ENCODE measurements around the gene ETV5.

ETV5 gene

GRCh38 chr3:186124592-186124991, 15.7 kb upstream of the ETV5 start:
- DNase-seq, result no peak

- DNase-seq, result no peak
Measured at GRCh38 chr3:186123012-186123411, 14.1 kb upstream of the ETV5 start.

- no peak for DNase-seq
Measured at GRCh38 chr3:186121968-186122367, 13.1 kb upstream of the ETV5 start.

- no peak for DNase-seq
Measured at GRCh38 chr3:186121278-186121677, 12.4 kb upstream of the ETV5 start.

DNA sequence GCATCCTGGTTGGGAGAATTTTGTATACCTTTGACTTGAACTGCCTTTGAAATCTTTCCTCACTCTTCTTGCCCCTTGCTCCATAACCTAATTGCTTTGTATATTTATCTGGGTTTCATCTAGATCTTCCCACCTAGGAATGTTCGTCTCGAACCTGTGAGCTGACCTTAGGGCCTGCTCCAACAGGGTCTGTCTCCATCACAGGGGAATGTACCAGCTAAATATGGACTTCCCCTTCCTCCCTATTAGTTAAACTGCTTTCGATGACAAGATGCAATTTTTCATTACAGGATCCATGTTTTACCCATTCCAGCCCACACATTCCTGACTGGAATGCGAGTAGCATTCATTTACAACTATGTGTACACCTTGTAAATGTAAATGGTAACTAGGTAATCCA, 10.6 kb upstream of the ETV5 start:
- no peak for DNase-seq

DNA sequence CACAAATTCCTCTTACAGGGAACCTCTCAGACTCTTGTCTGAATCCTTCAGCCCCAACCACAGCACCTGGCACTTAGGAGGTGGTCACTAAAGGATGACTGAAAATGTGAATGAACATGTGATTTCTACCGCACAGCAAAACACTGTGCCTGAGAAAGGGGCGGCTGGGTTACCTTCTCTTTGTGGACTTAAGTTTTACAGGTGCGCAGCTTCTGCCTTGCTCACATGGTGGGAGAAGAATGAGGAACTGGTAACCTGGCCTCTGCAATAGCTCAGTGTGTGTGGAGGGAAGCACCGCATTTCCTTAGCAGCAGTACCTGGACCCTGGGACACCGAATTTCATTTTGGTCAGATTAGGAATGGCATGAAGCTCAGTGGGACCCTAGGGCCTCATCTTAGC, 9.8 kb upstream of the ETV5 start:
- no peak for DNase-seq

- no peak for DNase-seq
Measured at GRCh38 chr3:186117521-186118134, 8.7 kb upstream of the ETV5 start.

GRCh38 chr3:186115239-186115996, 6.5 kb upstream of the ETV5 start:
- DNase-seq, result peak in 1 of 51 donors; percentile 22

- peak in 2 of 51 donors; percentile 4 to 5 for DNase-seq
Measured at GRCh38 chr3:186110975-186111974, 2.4 kb upstream of the ETV5 start.

DNA sequence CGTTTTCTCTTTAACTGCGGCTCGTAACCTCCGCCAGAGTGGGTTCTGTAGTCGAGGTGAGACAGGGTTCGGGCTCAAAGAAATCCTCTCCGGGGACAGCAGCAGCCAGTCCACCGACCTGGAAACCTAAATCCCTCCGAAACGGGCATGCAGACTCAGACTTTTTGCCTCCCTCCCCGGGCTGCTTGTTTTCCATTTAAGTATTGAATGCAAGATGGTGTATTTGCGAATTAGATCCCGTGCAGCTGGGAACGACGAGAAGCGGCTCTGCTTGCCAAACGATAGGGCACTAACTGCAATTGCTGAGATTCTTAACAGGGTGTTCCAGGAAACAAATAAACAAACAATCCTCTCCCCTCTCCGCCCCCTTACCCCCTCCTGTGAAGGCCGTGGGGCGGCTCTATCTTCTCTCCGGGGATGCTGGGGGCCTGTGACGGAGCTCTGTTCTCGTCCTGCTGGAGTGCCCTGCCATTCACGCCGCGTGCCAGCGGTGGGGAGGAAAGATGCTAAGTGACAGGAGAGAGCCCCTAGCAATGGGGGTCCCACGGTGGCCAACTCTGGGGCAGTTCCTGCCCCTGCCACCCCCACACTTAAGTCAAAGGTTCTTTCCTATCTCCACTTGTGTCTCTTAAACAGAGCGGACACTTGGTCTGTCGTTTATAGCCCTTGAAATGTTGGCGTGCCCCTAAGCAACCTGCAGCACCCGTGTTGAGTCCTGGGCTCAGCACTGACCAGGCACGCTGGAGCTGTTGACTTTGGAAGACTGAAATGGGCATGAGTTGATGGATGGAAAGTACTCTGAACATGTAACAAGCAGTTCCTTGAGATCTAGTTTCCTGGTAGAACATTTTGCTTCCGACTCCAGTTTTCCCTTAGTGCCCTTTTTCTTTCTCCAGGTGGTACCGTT, 1.3 kb upstream of the ETV5 start:
- peak in 8 of 51 donors; percentile 8 to 48 (median 28) for DNase-seq

DNA sequence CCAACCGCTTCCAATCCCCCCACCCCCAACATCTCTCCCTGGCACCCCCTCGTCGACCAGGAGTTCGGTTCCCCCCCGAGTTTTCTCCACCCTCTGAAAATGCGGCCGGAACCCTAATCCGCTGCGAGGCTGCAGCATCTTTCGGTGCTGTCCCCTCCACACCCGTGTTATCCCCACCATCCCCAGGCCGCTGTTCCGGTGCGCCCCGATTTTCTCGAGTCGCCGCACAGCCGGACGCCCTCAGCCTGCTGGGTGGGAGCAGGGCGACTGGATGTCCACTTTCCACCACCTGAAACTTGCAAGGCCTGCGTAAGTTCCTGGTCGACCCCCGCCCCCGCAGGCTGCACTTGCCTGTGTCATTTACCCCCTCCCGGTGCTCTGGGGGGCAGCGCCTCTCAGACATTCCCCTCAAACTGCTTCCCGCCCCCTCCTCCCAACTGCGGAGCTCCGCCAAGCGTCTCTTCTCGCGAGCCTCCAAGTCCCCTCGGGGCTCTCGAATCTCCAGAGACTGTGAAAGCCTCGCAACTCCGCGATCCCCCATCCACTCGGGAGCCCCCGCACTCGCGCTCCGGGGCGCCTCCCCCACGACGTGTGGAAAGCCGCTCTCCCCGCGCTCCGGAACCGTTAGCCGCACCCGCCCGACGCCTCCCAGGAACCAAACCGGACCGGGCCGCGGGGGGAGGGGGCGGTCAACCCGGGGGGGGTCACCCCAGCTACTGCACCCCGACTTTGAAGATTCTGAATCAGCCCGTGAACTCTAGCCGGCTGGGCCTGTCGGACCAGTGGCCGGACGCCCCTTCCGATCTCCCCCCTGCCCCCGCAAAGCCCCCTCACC, 566 bp downstream of the ETV5 start:
- DNase-seq, result peak in 23 of 51 donors; percentile 25 to 70 (median 44)

DNA sequence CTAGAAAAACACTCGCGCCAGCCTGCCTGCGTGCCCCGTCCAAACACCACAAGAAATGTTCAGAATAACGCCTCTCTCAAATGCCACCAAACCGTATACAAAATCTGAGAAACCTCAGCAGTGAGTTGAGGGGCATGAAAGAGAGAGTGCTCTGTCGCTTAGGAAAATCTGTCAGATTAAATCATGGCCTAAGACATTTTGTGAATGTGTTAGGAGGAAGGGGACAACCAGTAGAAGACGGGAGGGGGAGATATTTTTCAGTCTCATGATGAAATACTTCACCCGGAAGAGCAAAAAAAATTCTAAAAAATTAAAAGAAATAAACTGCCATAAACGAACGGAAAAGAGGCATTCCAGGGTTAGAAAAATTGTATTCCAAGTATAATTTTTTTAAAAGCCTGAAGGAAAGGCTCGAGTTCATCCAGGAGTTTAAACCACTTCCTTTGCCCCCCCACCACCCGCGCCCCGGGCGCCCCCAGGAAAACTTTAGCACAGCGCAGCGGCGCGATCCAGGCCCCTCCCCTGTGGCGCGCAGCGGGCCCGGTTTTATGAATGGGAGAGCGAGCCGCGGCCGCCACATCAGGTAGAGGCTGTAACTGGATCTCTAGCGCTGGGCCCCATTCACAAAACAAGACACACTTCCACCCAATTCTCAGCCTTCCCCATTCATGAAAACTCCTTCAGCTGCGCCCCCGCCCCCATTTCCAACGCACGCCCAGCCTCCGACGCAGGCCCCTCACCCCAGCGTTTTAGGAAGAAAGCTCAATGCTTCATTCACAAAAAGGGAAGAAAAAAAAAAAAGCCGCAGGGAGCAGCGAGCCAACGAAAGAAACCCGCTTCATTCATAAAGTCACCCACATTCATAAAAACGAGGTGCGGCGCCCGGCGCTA, 1.4 kb downstream of the ETV5 start:
- peak in 41 of 51 donors; percentile 9 to 83 (median 42) for DNase-seq

- DNase-seq, result no peak
Measured at GRCh38 chr3:186105543-186105942, 3.3 kb downstream of the ETV5 start.

GRCh38 chr3:186102687-186103086, 6.2 kb downstream of the ETV5 start:
- DNase-seq, result peak in 2 of 51 donors; percentile 11 to 15

DNA sequence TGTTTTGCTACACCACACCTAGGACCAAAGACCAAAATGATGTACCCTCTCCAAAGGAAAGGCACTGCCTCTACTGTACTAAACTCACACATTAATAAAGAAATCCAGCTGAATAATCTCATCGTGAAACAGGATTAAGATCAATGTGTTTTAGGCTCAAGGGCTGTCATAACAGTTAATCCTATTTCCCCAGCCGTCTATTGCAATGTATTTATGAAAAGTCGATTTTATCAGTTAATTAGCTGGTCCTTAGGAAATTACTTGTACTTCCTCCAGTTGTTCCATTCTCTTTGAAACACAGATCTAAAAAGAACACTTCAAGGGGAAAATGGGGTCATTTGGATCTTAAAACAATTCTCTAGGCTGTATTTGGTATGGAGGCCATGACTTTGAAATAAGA, 8.5 kb downstream of the ETV5 start:
- no peak for DNase-seq

DNA sequence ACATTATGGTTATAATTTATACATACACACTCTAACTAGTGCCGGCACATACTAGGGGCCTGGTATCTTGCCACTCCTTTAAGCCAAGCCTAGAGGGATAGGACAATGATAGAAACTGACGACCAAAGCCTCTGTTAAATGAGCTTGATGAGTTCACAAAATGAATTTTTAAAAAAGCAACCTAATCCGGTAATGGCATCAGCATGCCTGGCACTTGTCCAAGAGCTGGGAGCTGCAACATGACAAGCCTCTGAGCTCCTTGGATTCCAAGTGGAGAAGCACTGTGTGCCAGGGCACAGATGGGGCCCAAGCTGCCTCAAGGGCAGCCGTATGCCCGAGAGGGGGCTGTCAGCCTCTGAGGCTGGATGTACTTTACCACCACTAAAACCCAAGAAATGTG, 9.7 kb downstream of the ETV5 start:
- DNase-seq, result peak in 19 of 51 donors; percentile 5 to 63 (median 16)

DNA sequence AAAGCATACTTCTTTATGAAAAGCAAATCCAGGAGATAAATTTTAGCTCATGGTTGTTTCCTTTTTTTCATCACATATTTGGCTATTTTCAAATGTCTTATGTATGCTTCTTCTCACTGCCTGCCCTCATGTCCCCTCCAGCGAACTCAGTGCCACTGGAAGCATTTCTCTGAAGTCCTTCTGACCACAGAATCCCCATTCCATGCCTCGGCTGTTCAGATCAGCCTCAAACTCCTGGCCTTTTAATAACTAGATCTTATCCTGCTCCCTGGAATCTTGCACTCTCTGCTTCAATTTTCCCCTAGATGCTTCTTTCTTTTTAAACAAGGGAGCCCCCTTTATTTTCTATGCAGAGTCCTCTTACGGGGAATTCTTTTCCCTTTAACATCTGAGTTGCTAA, 10.1 kb downstream of the ETV5 start:
- DNase-seq, result no peak

DNA sequence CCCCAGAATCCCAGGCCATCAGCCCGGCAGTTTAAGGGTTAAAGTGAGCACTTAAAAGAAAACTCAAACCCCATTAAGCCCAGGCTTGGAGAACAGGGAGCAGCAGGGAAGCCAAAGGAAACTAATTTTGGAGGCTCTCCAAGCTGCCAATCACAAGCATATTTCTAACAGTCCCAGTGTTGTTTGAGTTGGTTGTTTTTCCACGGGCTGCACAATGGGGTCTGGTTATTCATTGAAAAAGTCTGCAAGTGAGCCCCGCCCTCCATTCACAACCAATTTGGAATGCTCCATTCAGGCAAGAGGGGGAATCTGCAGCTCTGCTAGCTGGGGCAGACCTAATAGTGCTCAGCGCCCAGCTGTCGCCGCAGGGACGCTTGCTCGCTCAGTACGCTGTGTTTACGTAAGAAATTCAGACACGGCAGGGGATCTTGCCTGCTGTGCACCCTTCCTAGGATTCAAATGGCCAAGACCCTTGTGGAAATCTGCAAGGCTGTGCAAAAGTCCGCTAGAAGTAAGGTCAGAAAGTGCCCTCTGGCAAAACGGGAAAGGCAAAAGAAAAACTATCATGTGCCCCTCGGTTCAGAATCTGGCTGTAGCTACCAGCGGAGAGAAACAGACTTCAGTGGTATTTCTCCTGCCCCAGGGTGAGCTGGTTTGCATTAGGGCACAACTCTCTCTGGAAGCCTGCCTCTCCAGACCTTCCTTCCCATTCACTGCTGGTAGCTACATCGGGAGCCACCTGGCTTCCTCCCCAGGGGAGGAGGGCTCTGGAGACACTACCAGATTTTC, 11.0 kb downstream of the ETV5 start:
- DNase-seq, result peak in 49 of 51 donors; percentile 21 to 95 (median 78)

Data from hypothalamus (tissue), 51 donors.